ENCODE measurements around the gene BCLAF1.
A peak's percentile ranks its signal among the peaks of the same experiment; 100 is the strongest.

BCLAF1 gene

GRCh38 chr6:136289579-136290409, at the start of gene BCLAF1:
TSS of gene BCLAF1 (minus strand) at chr6:136289846. CDS start at chr6:136279866, 9,980 bp downstream.
- peak; percentile 99 for DNase-seq

- no peak for DNase-seq
Measured at GRCh38 chr6:136338486-136338885, 48.8 kb upstream of the BCLAF1 start.

GRCh38 chr6:136337606-136338005, 48.0 kb upstream of the BCLAF1 start:
- DNase-seq = no peak

- no peak for DNase-seq
Measured at GRCh38 chr6:136337121-136337520, 47.5 kb upstream of the BCLAF1 start.

GRCh38 chr6:136335736-136336363, 46.2 kb upstream of the BCLAF1 start:
- no peak for DNase-seq

GRCh38 chr6:136334853-136335252, 45.2 kb upstream of the BCLAF1 start:
- no peak for DNase-seq

GRCh38 chr6:136334465-136334846, 44.8 kb upstream of the BCLAF1 start:
- no peak for DNase-seq

- DNase-seq = no peak
Measured at GRCh38 chr6:136333824-136334464, 44.3 kb upstream of the BCLAF1 start.

- DNase-seq = no peak
Measured at GRCh38 chr6:136331461-136331860, 41.8 kb upstream of the BCLAF1 start.

- no peak for DNase-seq
Measured at GRCh38 chr6:136330634-136331033, 41.0 kb upstream of the BCLAF1 start.

GRCh38 chr6:136326038-136326553, 36.5 kb upstream of the BCLAF1 start:
- DNase-seq = no peak

GRCh38 chr6:136324686-136325380, 35.2 kb upstream of the BCLAF1 start:
- no peak for DNase-seq

GRCh38 chr6:136323431-136324112, 33.9 kb upstream of the BCLAF1 start:
- DNase-seq = no peak

GRCh38 chr6:136319732-136320131, 30.1 kb upstream of the BCLAF1 start:
- no peak for DNase-seq

GRCh38 chr6:136318676-136319075, 29.0 kb upstream of the BCLAF1 start:
- no peak for DNase-seq

- DNase-seq = no peak
Measured at GRCh38 chr6:136317971-136318370, 28.3 kb upstream of the BCLAF1 start.

- DNase-seq = peak; percentile 71
Measured at GRCh38 chr6:136317021-136317694, 27.5 kb upstream of the BCLAF1 start.

- DNase-seq = no peak
Measured at GRCh38 chr6:136315594-136315993, 25.9 kb upstream of the BCLAF1 start.

- no peak for DNase-seq
Measured at GRCh38 chr6:136312975-136313374, 23.3 kb upstream of the BCLAF1 start.

GRCh38 chr6:136309729-136310311, 20.2 kb upstream of the BCLAF1 start:
- no peak for DNase-seq

- DNase-seq = no peak
Measured at GRCh38 chr6:136309171-136309570, 19.5 kb upstream of the BCLAF1 start.

Measured in CD4-positive, alpha-beta T cell treated with Interleukin-6 for 4 hours (primary cell).